GM21619 (cell line): ENCODE results near the gene SYCE1L.
"Not testable (repeated sequence)": the region's sequence is repeated elsewhere in the genome, so short reads cannot be mapped to it uniquely, and the experiment has no call there.

Experiments
- ATAC-seq: cut with Tn5 transposase; IDR thresholded peaks from one replicate; pipeline ENCODE4 v1.9.1; 2021; ENCODE audit not compliant: unreplicated experiment

The SYCE1L gene, protein sequence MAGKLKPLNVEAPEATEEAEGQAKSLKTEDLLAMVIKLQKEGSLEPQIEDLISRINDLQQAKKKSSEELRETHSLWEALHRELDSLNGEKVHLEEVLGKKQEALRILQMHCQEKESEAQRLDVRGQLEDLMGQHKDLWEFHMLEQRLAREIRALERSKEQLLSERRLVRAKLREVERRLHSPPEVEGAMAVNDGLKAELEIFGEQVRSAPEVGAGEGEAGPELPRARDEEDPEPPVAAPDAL

DNA sequence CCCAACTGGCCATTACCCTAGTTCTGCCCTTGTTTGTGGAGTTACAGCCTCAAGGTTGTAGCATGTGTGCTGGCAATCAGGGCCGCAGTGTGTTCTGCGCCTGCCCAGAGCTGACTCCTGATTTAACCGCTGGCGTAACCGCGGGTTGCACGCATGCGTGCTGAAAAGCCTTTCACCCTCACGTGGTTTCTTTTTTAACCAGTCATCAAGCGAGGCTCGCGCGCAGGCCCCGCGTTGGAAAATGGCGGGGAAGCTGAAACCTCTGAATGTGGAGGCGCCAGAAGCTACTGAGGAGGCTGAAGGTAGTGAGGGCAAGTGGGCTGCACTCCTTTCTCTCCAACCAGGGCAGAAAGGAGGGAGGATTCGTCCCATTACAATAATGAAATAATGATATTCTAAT is at the start of gene SYCE1L:
Gene SYCE1L (plus strand): TSS at position 198 of the 400 bp plus-strand sequence. CDS start 44 bp downstream, at position 242.
- no peak for ATAC-seq

DNA sequence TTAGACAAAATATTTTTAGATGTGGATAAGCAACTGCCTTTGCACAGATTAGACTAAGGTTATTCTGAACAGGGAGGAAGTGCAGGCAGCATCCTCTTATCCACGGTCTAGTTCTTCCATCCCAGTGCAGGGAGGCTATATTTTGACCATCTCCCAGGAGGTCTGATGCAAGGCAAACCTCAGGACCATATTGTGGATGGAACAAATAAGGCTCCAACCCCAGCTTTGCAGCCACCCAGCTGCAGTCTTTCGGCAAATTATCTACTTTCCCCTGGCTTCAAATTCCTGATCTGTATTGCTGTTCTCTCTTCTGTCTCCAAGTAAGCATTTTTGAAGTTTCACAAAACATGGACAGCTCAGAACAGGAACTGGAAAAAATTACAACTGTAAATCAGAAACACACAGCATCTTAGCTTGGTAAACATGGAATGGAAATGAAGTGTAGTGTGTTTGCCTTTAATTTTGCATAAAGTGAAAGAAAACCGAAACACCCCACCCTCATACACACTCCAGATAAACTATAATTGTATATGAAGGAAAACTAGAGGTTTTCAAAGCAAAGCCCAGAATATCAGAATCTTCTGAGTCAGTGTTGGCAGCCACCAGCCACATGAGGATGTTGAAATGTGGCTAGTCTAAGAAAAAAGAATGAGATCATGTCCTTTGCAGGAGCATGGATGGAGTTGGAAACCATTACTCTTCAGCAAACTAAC is 41.7 kb upstream of the SYCE1L start:
- ATAC-seq, result no peak

DNA sequence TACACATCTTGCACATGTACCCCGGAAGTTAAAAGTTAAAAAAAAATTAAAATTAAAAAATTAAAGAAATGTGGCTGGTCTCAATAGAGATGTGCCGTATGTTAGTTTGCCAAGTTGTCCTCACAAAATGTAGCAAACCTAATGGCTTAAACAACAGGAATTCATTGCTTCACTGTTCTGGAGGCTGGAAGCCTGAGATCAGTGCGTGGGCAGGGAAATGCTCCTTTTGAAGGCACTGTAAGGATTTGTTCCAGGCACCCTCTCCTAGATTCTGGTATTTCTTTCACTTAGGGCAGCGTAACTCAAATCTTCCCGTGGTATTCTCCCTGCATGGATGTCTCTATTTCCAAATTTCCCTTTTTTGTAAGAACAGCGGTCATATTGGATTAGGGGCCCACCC is 40.9 kb upstream of the SYCE1L start:
- no peak for ATAC-seq

GRCh38 chr16:77165006-77165405 is 34.2 kb upstream of the SYCE1L start:
- no peak for ATAC-seq

- ATAC-seq, result not testable (repeated sequence)
Measured at GRCh38 chr16:77165536-77166236, 33.5 kb upstream of the SYCE1L start.

DNA sequence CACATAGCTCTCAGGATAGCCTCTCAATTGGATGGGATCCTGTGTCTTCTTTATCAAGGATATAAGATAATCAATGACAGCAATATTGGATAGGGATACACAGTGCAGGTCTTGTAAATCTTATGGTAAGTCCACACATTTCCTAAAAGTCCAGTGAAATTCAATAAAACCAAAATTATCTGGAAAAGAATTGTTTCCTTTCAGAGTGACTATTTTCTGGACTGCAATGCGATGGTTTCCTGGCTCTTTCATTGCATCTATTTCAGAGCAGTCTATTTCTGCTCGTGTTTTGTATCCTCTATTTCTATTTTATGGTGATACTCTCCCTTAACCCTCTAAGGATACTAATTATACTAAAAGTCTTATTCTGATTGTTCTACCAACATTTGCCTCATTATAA is 32.5 kb upstream of the SYCE1L start:
- ATAC-seq, result no peak

DNA sequence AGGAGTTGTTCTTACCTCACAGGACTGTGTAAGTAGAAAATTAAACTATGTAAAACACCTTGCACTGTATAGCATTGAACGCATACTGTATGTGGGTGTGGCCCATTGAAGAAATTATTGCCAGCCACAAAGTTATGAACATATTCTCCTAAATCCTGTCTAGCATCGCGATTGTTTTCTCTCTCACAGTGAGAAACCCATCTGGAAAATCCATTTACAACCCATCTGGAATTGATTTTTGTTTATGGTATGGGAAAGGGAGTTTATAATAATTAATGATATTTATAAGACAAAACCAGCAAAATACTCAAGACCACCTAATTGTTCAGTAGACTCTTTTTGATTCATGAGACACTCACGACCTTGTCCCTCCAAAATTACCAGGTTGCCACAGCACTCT is 30.3 kb upstream of the SYCE1L start:
- ATAC-seq, result no peak

GRCh38 chr16:77169650-77170236 is 29.5 kb upstream of the SYCE1L start:
- no peak for ATAC-seq

DNA sequence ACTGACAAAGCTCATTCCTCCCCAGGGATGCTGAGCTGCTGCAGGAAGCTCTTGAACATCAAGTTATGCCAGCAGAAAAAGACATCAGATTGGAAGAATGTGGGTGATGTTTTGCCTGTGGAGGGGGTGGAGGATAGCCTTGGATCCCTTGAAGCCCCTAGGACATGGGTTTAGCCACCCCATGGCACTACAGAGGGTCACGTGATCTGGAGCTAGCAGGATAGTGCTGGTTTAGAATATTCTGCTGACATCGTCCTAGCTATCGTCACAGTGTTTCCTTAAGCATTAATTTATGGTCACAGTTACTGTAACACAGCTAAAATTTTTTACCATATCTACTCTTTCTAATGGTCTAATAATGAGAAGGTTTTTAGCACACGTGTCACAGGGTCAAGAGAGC is 28.4 kb upstream of the SYCE1L start:
- ATAC-seq, result no peak

- ATAC-seq, result peak; percentile 85
Measured at GRCh38 chr16:77171745-77172635, 27.2 kb upstream of the SYCE1L start.

DNA sequence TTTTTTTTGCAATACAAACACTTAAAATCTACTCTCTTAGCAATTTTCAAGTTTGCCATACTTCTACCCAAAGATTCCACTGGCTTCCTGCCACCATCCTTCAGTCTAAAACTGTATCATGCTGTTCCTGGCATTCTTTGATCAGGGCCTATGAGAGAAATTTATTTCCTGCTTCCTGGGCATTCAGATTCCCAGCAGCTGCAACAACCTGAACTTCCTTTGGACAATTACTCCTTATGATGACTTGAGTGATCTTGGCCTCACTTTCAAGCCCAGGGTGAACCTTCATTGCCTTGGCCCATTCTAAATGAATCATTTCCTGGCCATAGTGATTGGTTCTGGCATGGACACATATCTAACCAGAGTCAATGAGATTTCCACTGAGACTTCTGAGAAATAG is 26.3 kb upstream of the SYCE1L start:
- ATAC-seq, result no peak

DNA sequence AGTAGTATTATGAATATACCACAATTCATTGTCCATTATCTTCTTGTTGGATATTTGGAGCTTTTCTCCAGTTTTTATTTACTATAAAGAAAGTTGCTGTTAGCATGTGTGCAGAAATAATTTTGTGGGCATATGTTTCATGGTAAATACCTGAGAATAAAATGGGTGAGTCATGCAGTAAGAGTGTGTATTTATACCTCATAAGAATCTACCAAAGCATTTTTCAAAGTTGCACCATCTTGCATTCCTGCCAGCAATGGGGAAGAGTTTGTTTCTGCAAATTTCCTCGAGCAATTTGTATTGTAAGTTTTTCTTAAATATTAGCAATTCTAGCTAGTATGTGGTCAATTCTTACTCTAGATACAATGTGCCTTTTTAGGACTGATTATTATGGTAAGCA is 16.1 kb upstream of the SYCE1L start:
- no peak for ATAC-seq

GRCh38 chr16:77186298-77186697 is 12.9 kb upstream of the SYCE1L start:
- ATAC-seq, result not testable (repeated sequence)

- no peak for ATAC-seq
Measured at GRCh38 chr16:77190190-77190477, 9.1 kb upstream of the SYCE1L start.

DNA sequence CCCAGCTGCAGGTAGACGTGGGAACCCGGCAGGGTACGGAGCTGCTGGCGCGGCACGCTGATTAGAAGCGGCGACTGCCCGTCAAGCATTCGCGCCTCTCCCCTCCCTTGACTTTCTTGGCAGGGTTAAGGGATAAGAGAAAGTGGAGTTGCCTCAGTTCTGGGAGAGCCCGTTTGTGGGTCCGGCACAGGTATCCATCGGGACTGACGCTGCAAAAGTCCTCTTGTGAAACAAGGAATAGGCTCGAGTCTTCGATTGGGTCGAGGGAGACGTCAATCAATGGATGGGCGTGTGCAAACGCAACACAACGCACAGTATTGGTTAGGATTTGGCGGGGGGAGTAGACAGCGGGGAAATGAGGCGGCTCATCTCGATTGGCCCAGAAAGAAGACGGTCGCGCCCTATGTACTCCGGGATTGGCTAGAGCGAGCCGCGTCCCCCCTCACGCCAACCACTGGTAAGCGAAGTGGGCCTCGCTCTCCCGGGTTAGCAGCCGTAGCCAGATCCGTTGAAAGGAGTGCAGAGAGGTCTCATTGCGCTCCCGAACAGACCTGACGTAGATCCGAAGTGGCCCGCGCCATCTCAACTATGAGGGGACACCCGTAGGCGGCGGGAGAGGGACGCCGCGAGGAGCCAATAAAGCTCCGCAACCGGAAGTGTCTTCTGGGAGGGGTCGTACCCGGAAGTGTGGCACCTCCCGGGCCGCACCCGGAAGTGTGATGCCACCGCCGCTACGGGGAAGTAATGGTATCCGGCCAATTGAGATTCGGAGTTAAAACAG is 8.5 kb upstream of the SYCE1L start, which contains the start of gene MON1B:
Gene MON1B (plus strand): TSS at position 713 of the 781 bp plus-strand sequence. CDS start 296 bp downstream, outside the sequence.
- ATAC-seq, result peak; percentile 96

DNA sequence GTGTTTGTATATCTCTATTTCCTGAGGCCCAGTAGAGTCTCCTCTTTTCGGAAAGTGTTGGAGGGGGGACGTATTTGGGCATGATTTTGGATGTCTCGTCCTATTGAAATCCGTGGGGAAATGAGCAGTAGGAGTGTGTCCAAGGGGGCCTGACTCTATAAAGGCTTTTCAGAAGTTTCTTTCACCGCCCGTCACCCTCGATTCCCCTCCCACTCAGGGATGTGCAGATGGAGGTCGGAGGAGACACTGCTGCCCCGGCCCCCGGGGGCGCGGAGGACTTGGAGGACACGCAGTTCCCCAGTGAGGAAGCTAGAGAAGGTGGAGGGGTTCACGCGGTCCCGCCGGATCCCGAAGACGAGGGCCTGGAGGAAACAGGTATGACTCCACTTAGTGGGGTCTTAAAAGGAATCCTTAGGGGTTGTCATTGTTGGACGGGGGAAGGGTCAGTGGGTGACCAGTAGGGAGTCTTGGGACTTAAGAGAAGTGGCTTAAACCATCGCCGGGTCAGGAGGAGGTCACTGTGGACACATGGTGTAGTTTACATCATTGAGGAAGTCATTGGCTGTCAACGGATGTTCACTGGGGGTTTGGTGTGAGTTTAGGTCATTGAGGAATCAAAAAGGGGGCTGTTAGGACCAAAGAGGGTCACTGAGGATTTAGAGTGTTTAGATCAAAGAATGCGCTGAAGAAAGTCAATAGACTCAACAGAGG is 7.8 kb upstream of the SYCE1L start:
- ATAC-seq, result no peak

DNA sequence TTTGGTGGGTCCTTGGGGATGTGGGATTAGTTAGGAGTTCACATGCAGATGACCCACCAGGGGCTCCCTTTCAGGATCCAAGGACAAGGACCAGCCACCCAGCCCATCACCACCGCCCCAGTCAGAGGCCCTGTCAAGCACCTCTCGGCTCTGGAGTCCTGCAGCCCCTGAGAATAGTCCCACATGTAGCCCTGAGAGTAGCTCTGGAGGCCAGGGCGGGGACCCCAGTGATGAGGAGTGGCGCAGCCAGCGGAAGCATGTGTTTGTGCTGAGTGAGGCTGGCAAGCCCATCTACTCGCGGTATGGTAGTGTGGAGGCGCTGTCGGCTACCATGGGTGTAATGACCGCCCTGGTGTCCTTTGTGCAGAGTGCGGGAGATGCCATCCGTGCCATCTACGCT is 5.8 kb upstream of the SYCE1L start:
- no peak for ATAC-seq

- ATAC-seq, result no peak
Measured at GRCh38 chr16:77194295-77195231, 4.6 kb upstream of the SYCE1L start.
